Astrocyte (in vitro differentiated cells and primary cell): Measurements from ENCODE around the gene SLCO4A1. TPM values are rescaled to one million over a fixed set of nuclear protein-coding genes. Genes with fewer than 3 reads are reported as not detected.

Experiments
- DNase-seq: peaks from one replicate; pipeline ENCODE4 v3.0.0-alpha.2; 2010; ENCODE audit warnings: low read depth
- FAIRE-seq: peaks from 2 replicates; lab custom pipeline; 2011; peaks lifted over from hg19 to GRCh38; lab: Jason Lieb, UNC
- H2AFZ ChIP-seq: 2 replicates; pipeline ENCODE4 v1.6.0; 2012; ENCODE audit warnings: low read depth, low read length, inconsistent platforms
- H3K27ac ChIP-seq: 2 replicates; pipeline ENCODE4 v1.5.1; 2011; ENCODE audit warnings: low read depth, low read length, inconsistent platforms
- H3K27me3 ChIP-seq: 2 replicates; pipeline ENCODE4 v1.6.0; 2011; ENCODE audit warnings: low read length, inconsistent platforms; ENCODE audit not compliant: insufficient read depth
- H3K36me3 ChIP-seq: 2 replicates; pipeline ENCODE4 v1.5.1; 2011; ENCODE audit warnings: low read length, inconsistent platforms; ENCODE audit not compliant: insufficient read depth
- H3K4me1 ChIP-seq: 2 replicates; pipeline ENCODE4 v1.5.1; 2011; ENCODE audit warnings: low read length, inconsistent platforms; ENCODE audit not compliant: insufficient read depth
- H3K4me2 ChIP-seq: 2 replicates; pipeline ENCODE4 v1.6.0; 2012; ENCODE audit warnings: low read length, inconsistent platforms
- H3K4me3 ChIP-seq: 2 replicates; pipeline ENCODE4 v1.5.1; 2011; ENCODE audit warnings: low read depth, mild to moderate bottlenecking, low read length, inconsistent platforms; ENCODE audit not compliant: insufficient read depth
- H3K79me2 ChIP-seq: 2 replicates; pipeline ENCODE4 v1.6.0; 2012; ENCODE audit warnings: mild to moderate bottlenecking, low read length, inconsistent platforms; ENCODE audit not compliant: insufficient read depth
- H3K9ac ChIP-seq: 2 replicates; pipeline ENCODE4 v1.6.0; 2012; ENCODE audit warnings: mild to moderate bottlenecking, low read length, inconsistent platforms
- H3K9me3 ChIP-seq: 2 replicates; pipeline ENCODE4 v1.5.1; 2012; ENCODE audit warnings: low read depth, mild to moderate bottlenecking, low read length, inconsistent platforms; ENCODE audit not compliant: insufficient read depth
- H4K20me1 ChIP-seq: 2 replicates; pipeline ENCODE4 v1.6.0; 2012; ENCODE audit warnings: low read length, inconsistent platforms; ENCODE audit not compliant: insufficient read depth
- H3K27ac Mint-ChIP-seq: one replicate; pipeline ENCODE4 v1.8.0; 2021; ENCODE audit warnings: mild to moderate bottlenecking, mixed read lengths; ENCODE audit not compliant: unreplicated experiment
- H3K27me3 Mint-ChIP-seq: one replicate; pipeline ENCODE4 v1.8.0; 2021; ENCODE audit warnings: low read depth, mixed read lengths; ENCODE audit not compliant: unreplicated experiment
- H3K36me3 Mint-ChIP-seq: one replicate; pipeline ENCODE4 v1.8.0; 2021; ENCODE audit warnings: low read depth, mixed read lengths; ENCODE audit not compliant: unreplicated experiment
- H3K4me1 Mint-ChIP-seq: one replicate; pipeline ENCODE4 v1.8.0; 2021; ENCODE audit warnings: low read depth, mixed read lengths; ENCODE audit not compliant: unreplicated experiment
- H3K4me3 Mint-ChIP-seq: one replicate; pipeline ENCODE4 v1.8.0; 2021; ENCODE audit warnings: mild to moderate bottlenecking, moderate library complexity, mixed read lengths; ENCODE audit not compliant: unreplicated experiment
- H3K9me3 Mint-ChIP-seq: one replicate; pipeline ENCODE4 v1.8.0; 2021; ENCODE audit warnings: mild to moderate bottlenecking, mixed read lengths; ENCODE audit not compliant: unreplicated experiment
- CTCF ChIP-seq: IDR thresholded peaks from 2 replicates; pipeline ENCODE4 v1.5.1; 2011; ENCODE audit warnings: low read depth, mild to moderate bottlenecking, inconsistent platforms, low read length, moderate library complexity; ENCODE audit not compliant: insufficient read depth
- EZH2 ChIP-seq: IDR thresholded peaks from 2 replicates; pipeline ENCODE4 v1.6.1; 2012; ENCODE audit warnings: mild to moderate bottlenecking, low read length, inconsistent platforms; ENCODE audit not compliant: insufficient read depth
- total RNA-seq: library from RNA; stranded (reverse); gene quantifications from 2 replicates; pipeline ENCODE4 v1.2.1, GENCODE V29; 2021

SLCO4A1 gene
- total RNA-seq, 1 donor from 2014 or later: 0.43 TPM

- Histone ChIP-seq H2AFZ (no peak overlapping the region), H4K20me1 (no peaks in the 10 kb centered on the region), H3K36me3 (no peaks in the 10 kb centered on the region), H3K4me1 (peaks cover 4% of the 10 kb centered on the region), H3K9me3 (no peaks in the 10 kb centered on the region), H3K9ac (no peak overlapping the region), H3K27ac (no peak overlapping the region), H3K4me2 (peak overlapping the region; percentile 19), H3K27me3 (peaks cover 8% of the 10 kb centered on the region), H3K79me2 (no peaks in the 10 kb centered on the region), H3K4me3 (no peak overlapping the region)
- peak; percentile 69 for DNase-seq
- Mint-ChIP-seq H3K27ac (no peak overlapping the region), H3K4me3 (no peak overlapping the region), H3K36me3 (no peaks in the 10 kb centered on the region), H3K4me1 (no peaks in the 10 kb centered on the region), H3K9me3 (no peaks in the 10 kb centered on the region), H3K27me3 (peaks cover 37% of the 10 kb centered on the region)
- no peak for TF ChIP-seq CTCF
- no peak for FAIRE-seq
Measured at GRCh38 chr20:62662422-62662821, 20.1 kb downstream of the SLCO4A1 start.

- no peaks in the 10 kb centered on the region for H3K79me2 ChIP-seq
- no peak overlapping the region for H3K4me3 Mint-ChIP-seq
- no peak overlapping the region for H3K27ac Mint-ChIP-seq
- FAIRE-seq (no peak), DNase-seq (no peak)
- no peaks in the 10 kb centered on the region for H4K20me1 ChIP-seq
- H3K4me3 ChIP-seq: no peak overlapping the region
- peaks cover 4% of the 10 kb centered on the region for H3K4me1 ChIP-seq
- no peak overlapping the region for H3K4me2 ChIP-seq
- H3K36me3 ChIP-seq: no peaks in the 10 kb centered on the region
- peaks cover 43% of the 10 kb centered on the region for H3K27me3 Mint-ChIP-seq
- no peak overlapping the region for H3K27ac ChIP-seq
- no peaks in the 10 kb centered on the region for H3K9me3 ChIP-seq
- H3K36me3 Mint-ChIP-seq: no peaks in the 10 kb centered on the region
- H3K4me1 Mint-ChIP-seq: peaks cover 4% of the 10 kb centered on the region
- H3K9ac ChIP-seq: no peak overlapping the region
- no peak overlapping the region for H2AFZ ChIP-seq
- TF ChIP-seq CTCF (no peak), EZH2 (no peak)
- H3K27me3 ChIP-seq: peaks cover 8% of the 10 kb centered on the region
- H3K9me3 Mint-ChIP-seq: no peaks in the 10 kb centered on the region
Measured at GRCh38 chr20:62663145-62664018, 21.1 kb downstream of the SLCO4A1 start.
